ENCODE results near the gene DZIP1L.
"Not testable (repeated sequence)": the region's sequence is repeated elsewhere in the genome, so short reads cannot be mapped to it uniquely, and the experiment has no call there.

Gene DZIP1L, protein sequence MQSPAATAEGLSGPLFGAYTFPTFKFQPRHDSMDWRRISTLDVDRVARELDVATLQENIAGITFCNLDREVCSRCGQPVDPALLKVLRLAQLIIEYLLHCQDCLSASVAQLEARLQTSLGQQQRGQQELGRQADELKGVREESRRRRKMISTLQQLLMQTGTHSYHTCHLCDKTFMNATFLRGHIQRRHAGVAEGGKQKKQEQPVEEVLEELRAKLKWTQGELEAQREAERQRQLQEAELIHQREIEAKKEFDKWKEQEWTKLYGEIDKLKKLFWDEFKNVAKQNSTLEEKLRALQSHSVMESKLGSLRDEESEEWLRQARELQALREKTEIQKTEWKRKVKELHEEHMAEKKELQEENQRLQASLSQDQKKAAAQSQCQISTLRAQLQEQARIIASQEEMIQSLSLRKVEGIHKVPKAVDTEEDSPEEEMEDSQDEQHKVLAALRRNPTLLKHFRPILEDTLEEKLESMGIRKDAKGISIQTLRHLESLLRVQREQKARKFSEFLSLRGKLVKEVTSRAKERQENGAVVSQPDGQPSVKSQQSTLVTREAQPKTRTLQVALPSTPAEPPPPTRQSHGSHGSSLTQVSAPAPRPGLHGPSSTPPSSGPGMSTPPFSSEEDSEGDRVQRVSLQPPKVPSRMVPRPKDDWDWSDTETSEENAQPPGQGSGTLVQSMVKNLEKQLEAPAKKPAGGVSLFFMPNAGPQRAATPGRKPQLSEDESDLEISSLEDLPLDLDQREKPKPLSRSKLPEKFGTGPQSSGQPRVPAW

DNA sequence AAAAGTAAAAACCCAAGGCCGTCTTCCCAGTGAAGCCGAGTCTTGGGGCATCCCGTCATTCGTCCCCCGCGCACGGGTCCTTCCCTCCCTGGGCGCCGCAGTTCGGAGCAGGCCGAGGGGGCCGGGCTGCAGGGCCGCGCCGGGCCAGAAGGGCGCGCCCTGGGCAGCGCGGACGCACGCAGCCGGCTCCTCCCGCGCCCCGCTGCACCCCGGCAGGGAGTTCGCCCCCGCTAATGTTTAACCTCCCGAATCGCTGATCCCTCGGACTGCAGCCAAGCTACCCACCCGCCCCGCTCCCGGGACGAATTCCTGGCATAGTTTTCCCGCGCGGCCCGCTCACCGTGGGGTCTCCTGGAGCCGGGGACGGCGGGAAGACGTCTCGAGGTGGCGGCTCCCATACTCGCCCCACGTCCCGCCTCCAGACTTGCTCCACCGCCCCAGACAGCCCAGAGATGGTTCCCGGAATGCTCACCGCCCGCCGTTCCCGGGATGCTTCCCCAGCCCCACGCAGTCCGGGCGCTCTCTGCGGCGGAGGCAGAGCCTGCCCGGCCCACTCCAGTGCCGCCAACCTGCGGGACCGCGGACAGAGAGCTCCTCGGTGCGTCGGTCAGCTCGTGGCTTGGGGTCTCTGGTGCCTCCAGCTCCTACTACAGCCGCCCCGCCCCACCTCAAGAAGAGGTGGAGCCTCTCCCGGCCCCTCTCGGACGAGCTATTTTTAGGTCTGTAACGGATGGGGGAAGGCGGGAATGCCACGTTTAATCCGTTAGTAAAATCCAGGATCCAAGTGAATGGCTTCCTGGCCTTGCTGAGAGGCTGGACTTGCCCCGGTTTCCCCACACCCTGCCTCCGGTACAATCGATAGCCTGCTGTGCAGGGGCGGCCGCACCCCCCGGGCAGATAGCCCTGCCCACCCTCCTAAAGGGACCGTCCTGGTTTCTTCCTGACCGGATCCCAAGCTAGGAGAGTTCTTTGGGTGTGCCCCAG lies at the start of gene DZIP1L:
DZIP1L (minus strand) TSS at position 621 of the 984 bp plus-strand sequence. CDS start 11,637 bp downstream, outside the sequence.
- no peak for DNase-seq (ENCODE audit: low read depth)

GRCh38 chr3:138165061-138165460 lies 49.7 kb upstream of the DZIP1L start:
- DNase-seq (ENCODE audit: low read depth) = no peak

DNA sequence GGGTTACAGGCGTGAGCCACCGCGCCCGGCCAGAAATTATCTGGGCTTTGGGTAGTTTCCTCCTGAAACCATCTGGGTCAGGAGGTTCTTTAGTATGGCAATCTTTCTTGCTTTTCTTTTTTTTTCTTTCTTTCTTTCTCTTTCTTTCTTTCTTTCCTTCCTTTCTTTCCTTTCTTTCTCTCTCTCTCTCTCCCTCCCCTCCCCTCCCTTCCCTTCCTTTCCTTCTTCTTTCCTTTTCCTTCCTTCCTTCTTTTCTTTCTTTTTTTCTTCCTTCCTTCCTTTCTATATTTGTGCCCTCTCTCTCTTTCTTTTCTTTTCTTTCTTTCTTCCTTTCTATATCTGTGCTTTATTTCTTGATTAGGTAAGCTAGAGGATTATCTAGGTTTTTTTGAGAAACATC lies 42.3 kb upstream of the DZIP1L start:
- DNase-seq (ENCODE audit: low read depth) = no peak

DNA sequence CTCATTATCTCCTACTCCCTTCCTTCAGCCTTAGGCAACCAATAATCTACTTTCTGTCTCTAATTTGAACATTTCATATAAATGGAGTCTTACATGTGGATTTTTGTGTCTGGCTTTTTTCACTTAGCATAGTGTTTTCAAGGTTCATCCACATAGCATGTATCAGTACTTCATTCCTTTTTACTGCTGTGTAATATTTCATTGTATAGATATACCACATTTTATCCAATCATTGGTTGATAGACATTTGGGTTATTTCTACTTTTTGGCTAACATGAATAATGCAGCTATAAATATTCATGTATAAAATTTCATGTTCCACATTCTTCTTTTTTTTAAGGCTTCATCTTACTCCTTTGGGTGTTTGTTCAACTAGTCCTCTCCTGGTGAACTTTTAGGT lies 39.1 kb upstream of the DZIP1L start:
- DNase-seq (ENCODE audit: low read depth) = no peak

- DNase-seq (ENCODE audit: low read depth) = no peak
These were observed 33.1 kb upstream of the DZIP1L start for GRCh38 chr3:138148503-138148902.

GRCh38 chr3:138142181-138142580 lies 26.8 kb upstream of the DZIP1L start:
- DNase-seq (ENCODE audit: low read depth) = not testable (repeated sequence)

DNA sequence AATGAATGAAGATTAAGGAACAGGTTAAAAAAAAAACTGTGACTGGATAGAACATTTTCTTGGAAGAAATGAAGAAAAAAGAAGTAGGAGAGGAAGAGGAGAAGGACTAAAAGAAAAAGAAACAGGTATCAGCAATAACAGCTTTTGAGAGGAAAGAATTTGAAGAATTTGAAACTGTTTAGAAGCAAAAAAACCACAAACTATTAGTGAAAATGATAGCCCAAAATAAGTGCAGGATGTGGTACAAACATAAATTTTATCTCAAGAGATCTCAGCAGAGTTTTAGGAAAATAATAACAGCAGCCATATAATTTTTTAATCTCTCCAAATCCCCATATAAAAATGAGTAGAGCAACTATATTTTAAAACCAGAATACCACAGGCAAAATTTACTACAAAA lies 25.5 kb upstream of the DZIP1L start:
- DNase-seq (ENCODE audit: low read depth) = no peak

GRCh38 chr3:138139691-138140090 lies 24.3 kb upstream of the DZIP1L start:
- no peak for DNase-seq (ENCODE audit: low read depth)

DNA sequence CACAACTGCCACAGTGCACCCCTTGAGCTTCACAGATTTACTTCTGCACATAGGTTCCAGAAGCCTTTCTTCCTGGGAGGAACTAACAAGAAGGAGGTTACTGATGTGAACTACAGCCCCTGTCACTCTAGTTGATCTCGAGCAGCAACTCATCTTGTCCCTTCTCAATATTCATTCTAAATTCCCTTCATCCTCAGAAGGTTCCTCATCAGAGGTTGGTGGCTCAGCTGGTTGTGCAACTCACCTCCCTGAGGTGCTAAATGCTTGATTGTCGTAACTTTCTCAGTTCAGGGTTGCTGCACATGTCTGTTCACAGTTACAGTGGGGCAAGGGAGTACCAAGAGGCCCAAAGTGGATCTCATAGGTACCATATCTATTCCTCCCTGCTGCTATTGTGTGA lies 22.5 kb upstream of the DZIP1L start:
- DNase-seq (ENCODE audit: low read depth) = no peak

GRCh38 chr3:138136201-138136600 lies 20.8 kb upstream of the DZIP1L start:
- no peak for DNase-seq (ENCODE audit: low read depth)

DNA sequence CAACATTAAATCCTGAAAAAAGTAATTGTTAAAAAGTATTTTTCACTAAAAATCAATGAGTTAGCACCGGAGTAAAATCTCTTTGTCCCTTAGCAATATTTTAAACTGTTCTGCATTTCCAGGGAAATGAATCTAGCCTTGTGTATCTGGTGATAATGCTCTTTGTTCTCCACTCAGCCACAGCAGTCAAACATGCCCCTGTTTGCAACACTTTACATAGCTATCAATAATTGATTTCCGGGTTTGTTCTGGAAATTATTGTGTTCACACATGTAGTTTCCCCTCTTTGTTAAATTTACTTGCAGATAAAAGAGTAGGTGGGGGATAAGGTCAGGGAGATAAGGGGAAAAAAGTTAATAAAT lies 20.4 kb upstream of the DZIP1L start:
- DNase-seq (ENCODE audit: low read depth) = no peak

- DNase-seq (ENCODE audit: low read depth) = no peak
These were observed 19.9 kb upstream of the DZIP1L start for GRCh38 chr3:138135146-138135832.

DNA sequence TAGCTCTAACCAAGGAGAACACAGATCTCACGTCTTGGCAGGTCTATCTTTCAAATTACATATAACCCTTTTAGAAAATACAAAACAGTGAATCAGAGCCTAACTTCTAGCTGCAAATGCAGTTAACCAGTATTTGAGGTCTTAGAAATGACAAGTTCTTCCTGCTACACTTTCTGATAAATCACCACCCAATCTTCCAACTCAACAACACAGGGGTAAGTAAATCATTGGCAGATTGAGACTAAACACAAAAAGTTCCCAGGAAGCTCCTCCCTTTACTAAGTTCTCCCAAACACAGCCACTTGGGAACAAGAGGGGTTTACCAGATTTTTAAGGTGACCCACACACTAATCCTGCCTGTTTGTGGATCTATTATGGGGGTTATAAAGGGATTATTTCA lies 16.8 kb upstream of the DZIP1L start, which contains the start of gene A4GNT:
A4GNT (minus strand) TSS at position 152 of the 400 bp plus-strand sequence. CDS start 1,134 bp downstream, outside the sequence.
- no peak for DNase-seq (ENCODE audit: low read depth)

DNA sequence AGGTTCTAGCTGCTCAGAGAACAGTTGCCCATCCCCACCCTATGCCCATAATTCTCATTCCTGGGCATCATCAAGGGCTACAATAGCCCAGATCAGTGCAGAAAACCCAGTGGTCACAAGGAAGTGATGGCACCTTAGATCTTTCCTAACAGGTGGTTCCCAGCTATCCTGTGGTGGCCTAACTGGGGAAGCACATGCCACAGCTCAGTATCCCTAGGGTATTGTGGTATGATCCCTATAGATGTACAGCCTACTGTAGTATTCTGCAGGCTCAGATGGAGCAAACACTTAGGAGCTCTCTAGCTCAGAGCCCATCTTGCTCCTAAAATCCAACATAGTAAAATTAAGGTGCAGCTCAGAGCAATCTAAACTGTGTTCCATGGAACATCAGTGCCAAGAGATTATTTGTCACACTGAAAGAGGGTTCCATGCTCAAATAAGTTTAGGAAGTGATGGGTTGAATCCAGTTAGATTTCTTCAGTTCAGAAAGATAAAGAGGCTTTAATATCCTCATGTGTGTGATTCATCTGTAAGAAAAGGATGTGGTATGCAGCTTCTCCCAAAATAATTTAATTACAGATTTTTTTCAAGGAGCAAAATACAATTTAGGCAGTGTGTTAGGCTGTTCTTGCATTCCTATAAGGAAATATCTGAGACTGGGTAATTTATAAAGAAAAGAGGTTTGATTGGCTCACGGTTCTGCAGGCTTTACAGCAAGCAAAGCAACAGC lies 12.4 kb upstream of the DZIP1L start:
- no peak for DNase-seq (ENCODE audit: low read depth)

DNA sequence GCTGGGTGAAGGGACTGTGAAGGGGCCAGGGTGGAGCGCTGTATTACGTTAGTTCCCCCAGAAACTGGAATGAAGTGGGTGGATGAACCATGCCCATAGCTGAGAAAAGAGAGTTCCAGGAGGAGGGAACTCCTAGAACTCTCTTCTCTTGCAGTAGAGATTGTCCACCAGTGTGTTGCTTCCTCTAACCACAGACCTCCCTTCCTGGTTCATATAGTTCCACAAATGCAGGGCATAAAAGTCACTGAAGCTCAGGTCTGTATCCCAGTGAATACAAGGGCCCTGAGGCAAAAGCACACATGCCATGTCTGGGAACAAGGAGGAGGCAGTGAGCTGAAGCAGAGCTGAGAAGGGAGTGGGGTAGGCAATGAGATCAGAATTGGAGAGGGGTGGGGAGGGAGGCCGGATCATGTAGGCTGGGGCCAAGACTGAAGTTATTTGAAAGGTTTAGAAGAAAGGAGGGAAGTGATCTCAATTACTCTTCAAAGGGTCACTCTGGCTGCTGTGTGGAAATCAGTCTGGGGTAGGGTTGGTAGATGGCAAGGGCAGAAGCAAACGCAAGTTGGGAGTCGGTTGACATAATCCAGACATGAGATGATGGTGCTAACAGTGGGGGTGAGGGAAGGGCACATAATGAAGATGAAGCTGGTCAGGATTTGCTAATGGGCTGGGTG lies 10.3 kb upstream of the DZIP1L start:
- DNase-seq (ENCODE audit: low read depth) = no peak

DNA sequence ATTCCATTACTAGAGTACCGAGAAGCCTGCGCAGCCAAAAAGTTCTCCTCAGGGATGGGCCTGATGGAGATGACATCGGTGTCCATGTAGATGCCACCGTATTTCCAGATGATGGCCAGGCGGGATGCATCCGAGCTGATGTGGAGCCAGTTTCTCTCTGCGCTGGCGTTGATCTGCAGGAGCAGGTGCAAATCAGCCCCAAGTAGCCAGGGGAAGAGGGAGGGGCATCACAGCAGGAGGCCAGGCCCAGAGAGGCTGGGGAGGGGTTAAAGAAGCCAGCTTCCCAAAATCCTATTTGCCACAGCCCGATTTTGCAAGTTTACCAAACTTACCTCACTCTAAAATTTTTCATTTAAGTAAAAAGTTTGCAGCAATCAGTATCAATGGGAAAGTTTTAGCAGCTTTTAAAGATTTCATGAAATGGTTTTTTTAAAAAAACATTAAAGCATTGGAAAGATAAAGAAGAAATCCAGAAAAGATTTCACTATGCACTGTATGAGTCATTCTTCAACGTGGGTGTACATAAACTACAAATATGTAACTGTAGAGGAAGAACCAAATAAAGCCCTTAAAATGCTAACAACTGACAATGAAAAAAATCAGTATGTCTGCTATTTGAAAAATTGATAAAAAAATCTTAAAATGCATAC lies 9.4 kb upstream of the DZIP1L start:
- no peak for DNase-seq (ENCODE audit: low read depth)

DNA sequence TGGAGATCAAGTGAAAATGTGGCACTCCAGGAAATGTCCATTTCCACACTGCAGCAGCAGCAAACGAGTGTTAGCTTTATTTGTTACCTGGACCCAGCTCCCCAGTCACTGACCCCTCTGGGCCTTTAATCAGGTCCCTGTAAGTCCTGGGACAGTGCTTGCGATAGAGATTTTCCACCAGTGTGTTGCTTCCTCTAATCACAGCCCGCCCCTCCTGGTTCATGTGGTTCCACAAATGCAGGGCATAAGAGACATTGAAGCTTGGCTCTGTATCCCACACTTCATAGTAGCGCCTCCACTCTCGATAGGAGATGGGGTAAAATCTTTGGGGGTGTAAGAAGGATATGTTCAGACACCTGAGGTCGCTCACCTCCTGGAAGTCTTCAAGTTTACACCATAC lies 8.8 kb upstream of the DZIP1L start:
- DNase-seq (ENCODE audit: low read depth) = no peak

DNA sequence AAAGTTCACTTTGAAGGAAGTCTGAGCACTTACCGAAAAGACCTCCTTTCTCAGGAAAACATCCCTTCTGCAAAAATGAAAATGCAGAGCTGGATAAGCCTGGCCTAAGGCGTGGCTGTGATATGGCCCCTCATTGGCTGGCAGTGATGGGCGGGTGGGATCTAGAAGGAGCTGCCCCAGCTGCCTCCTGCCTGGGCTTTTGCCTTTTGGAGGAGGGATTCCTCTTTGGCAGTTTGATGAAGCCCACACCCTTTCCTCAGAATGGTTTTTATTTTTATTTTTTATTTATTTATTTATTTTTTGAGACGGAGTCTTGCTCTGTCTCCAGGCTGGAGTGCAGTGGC lies 4.0 kb upstream of the DZIP1L start:
- DNase-seq (ENCODE audit: low read depth) = no peak

DNA sequence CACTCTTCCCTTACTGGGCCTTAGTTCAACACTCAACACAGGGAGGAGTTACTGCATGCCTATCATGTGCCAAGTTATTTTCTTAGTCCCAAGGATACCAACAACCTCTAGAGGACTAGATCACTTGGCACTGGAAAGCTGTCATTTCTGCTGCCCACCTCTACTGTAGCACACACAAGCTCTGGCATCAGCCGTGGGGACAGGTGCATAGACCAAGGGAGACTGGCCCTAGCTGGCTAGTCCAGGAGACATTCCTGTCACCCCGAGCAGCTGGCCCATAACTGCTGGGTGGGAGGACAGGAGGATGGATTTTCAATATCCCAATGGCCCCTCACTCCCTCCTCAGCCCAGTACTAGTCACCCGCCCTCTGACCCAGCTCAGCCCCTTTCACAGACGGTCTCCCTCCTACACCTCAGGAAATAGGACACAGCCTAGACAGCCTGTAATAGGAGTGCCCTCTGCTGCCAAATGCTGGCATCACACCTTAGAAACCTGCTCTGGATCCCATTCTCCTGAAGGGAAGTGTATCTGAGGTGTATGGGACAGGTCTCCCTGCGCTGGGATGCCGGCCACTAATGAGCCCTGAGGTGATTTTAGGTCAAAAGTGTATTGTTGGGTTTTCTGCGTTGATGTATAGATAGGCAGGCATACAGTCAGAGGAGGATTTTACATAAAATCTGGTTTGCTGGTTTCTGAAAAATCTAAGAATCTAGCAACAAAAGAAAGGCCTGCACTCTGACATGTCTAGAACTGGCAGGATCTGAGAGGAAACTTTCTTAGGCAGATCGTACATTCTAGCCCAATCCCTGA lies 3.4 kb upstream of the DZIP1L start:
- no peak for DNase-seq (ENCODE audit: low read depth)
